H9 (cell line): ENCODE measurements around the gene F2R. TPM values are rescaled to one million over a fixed set of nuclear protein-coding genes. Genes with fewer than 3 reads are reported as not detected.

ENCODE experiments used
- DNase-seq: peaks from one replicate; pipeline ENCODE4 v3.0.0-alpha.2; 2017
- H2AFZ ChIP-seq: one replicate; pipeline ENCODE4 v1.6.1; 2013; ENCODE audit warnings: mild to moderate bottlenecking, low read length, control low read depth, moderate library complexity
- H2AK5ac ChIP-seq: 2 replicates; pipeline ENCODE4 v1.6.1; 2013; ENCODE audit warnings: low read length, control low read depth, mixed read lengths; ENCODE audit not compliant: insufficient read length
- H2BK120ac ChIP-seq: one replicate; pipeline ENCODE4 v1.6.1; 2013; ENCODE audit warnings: low read depth, mild to moderate bottlenecking, low read length, control low read depth, inconsistent platforms; ENCODE audit not compliant: poor library complexity, severe bottlenecking
- H2BK12ac ChIP-seq: 2 replicates; pipeline ENCODE4 v1.6.1; 2013; ENCODE audit warnings: low read length, control low read depth, mixed read lengths, low read depth; ENCODE audit not compliant: insufficient read length
- H2BK15ac ChIP-seq: 2 replicates; pipeline ENCODE4 v1.6.1; 2013; ENCODE audit warnings: low read depth, low read length, control low read depth
- H2BK20ac ChIP-seq: one replicate; pipeline ENCODE4 v1.6.1; 2013; ENCODE audit warnings: low read depth, mild to moderate bottlenecking, low read length, control low read depth, inconsistent platforms; ENCODE audit not compliant: poor library complexity, severe bottlenecking
- H2BK5ac ChIP-seq: 2 replicates; pipeline ENCODE4 v1.6.1; 2013; ENCODE audit warnings: low read length, control low read depth, mixed read lengths; ENCODE audit not compliant: insufficient read length
- H3K14ac ChIP-seq: 2 replicates; pipeline ENCODE4 v1.6.1; 2013; ENCODE audit warnings: low read length, control low read depth; ENCODE audit not compliant: insufficient read depth
- H3K18ac ChIP-seq: 2 replicates; pipeline ENCODE4 v1.6.1; 2013; ENCODE audit warnings: low read depth, mild to moderate bottlenecking, mixed read lengths, low read length, control low read depth; ENCODE audit not compliant: insufficient read length
- H3K23ac ChIP-seq: 2 replicates; pipeline ENCODE4 v1.6.1; 2013; ENCODE audit warnings: low read length, control low read depth, mixed read lengths, low read depth; ENCODE audit not compliant: insufficient read length
- H3K23me2 ChIP-seq: 2 replicates; pipeline ENCODE4 v1.6.1; 2013; ENCODE audit warnings: low read depth, mild to moderate bottlenecking, mixed read lengths, low read length, control low read depth; ENCODE audit not compliant: insufficient read length, poor library complexity, severe bottlenecking
- H3K27ac ChIP-seq: 2 replicates; pipeline ENCODE4 v1.5.1; 2013; ENCODE audit warnings: low read length, control low read depth, mixed read lengths, low read depth; ENCODE audit not compliant: insufficient read length
- H3K27me3 ChIP-seq: 2 replicates; pipeline ENCODE4 v1.6.1; 2013; ENCODE audit warnings: low read length, control low read depth, inconsistent platforms; ENCODE audit not compliant: insufficient read depth
- H3K4ac ChIP-seq: 2 replicates; pipeline ENCODE4 v1.6.1; 2013; ENCODE audit warnings: low read depth, mild to moderate bottlenecking, control low read depth, inconsistent platforms, low read length, moderate library complexity
- H3K4me1 ChIP-seq: 2 replicates; pipeline ENCODE4 v1.6.1; 2013; ENCODE audit warnings: low read length, control low read depth, inconsistent platforms; ENCODE audit not compliant: insufficient read depth
- H3K4me2 ChIP-seq: 2 replicates; pipeline ENCODE4 v1.6.1; 2013; ENCODE audit warnings: low read length, control low read depth, mixed read lengths; ENCODE audit not compliant: insufficient read length, insufficient read depth
- H3K56ac ChIP-seq: 2 replicates; pipeline ENCODE4 v1.6.1; 2013; ENCODE audit warnings: low read depth, mild to moderate bottlenecking, mixed read lengths, low read length, control low read depth; ENCODE audit not compliant: insufficient read length
- H3K79me1 ChIP-seq: 2 replicates; pipeline ENCODE4 v1.6.1; 2013; ENCODE audit warnings: low read depth, mild to moderate bottlenecking, moderate library complexity, low read length, control low read depth, inconsistent platforms; ENCODE audit not compliant: insufficient read depth, poor library complexity, severe bottlenecking
- H3K79me2 ChIP-seq: 2 replicates; pipeline ENCODE4 v1.6.1; 2013; ENCODE audit warnings: low read length, control low read depth, inconsistent platforms; ENCODE audit not compliant: insufficient read depth
- H3K9ac ChIP-seq: 2 replicates; pipeline ENCODE4 v1.6.1; 2013; ENCODE audit warnings: low read length, control low read depth, mixed read lengths; ENCODE audit not compliant: insufficient read length; ENCODE audit errors: extremely low read depth
- H3K9me3 ChIP-seq: one replicate; pipeline ENCODE4 v1.6.1; 2013; ENCODE audit warnings: low read depth, low read length, inconsistent platforms; ENCODE audit not compliant: control insufficient read depth
- H3T11ph ChIP-seq: one replicate; pipeline ENCODE4 v1.6.1; 2013; ENCODE audit warnings: mild to moderate bottlenecking, low read length, control low read depth, inconsistent platforms
- H4K20me1 ChIP-seq: one replicate; pipeline ENCODE4 v1.6.1; 2013; ENCODE audit not compliant: control insufficient read depth, insufficient read length, insufficient read depth
- H4K5ac ChIP-seq: 2 replicates; pipeline ENCODE4 v1.6.1; 2013; ENCODE audit warnings: low read depth, mild to moderate bottlenecking, mixed read lengths, low read length, control low read depth; ENCODE audit not compliant: insufficient read length
- H4K8ac ChIP-seq: replicated peaks from 2 replicates; pipeline ENCODE4 v1.6.1; 2013; ENCODE audit warnings: low read length, control low read depth, mixed read lengths, low read depth; ENCODE audit not compliant: insufficient read length
- H4K91ac ChIP-seq: 2 replicates; pipeline ENCODE4 v1.6.1; 2013; ENCODE audit warnings: low read depth, mild to moderate bottlenecking, moderate library complexity, mixed read lengths, low read length, control low read depth; ENCODE audit not compliant: insufficient read length
- H3K27ac Mint-ChIP-seq, 3 experiments: 2 replicates in 2 of 3; 3 replicates in 1 of 3; pipeline ENCODE4 v1.8.0; 2020 to 2021; ENCODE audit warnings: mixed read lengths in 3 of 3, mild to moderate bottlenecking in 1 of 3, moderate library complexity in 1 of 3
- H3K27me3 Mint-ChIP-seq: 2 replicates; pipeline ENCODE4 v1.8.0; 2021; ENCODE audit warnings: low read depth, mild to moderate bottlenecking, moderate library complexity, mixed read lengths
- H3K36me3 Mint-ChIP-seq, 3 experiments: 2 replicates in 2 of 3; 3 replicates in 1 of 3; pipeline ENCODE4 v1.8.0; 2020 to 2021; ENCODE audit warnings: low read depth in 3 of 3, mixed read lengths in 3 of 3; ENCODE audit not compliant: insufficient read depth in 1 of 3
- H3K4me1 Mint-ChIP-seq, 2 experiments: 2 replicates each; pipeline ENCODE4 v1.8.0; 2020; ENCODE audit warnings: mixed read lengths in 2 of 2
- H3K4me3 Mint-ChIP-seq, 2 experiments: 2 replicates in 1 of 2; 3 replicates in 1 of 2; pipeline ENCODE4 v1.8.0; 2020 to 2021; ENCODE audit warnings: mild to moderate bottlenecking in 2 of 2, mixed read lengths in 2 of 2, moderate library complexity in 1 of 2
- H3K9me3 Mint-ChIP-seq, 2 experiments: 2 replicates in 1 of 2; 3 replicates in 1 of 2; pipeline ENCODE4 v1.8.0; 2020; ENCODE audit warnings: mild to moderate bottlenecking in 2 of 2, mixed read lengths in 2 of 2, moderate library complexity in 1 of 2
- CTCF ChIP-seq: fragments of 200-600 bp; sonication (generic); conservative IDR thresholded peaks from 3 replicates; pipeline ENCODE4 v1.8.0; 2021; ENCODE audit warnings: antibody characterized with exemption, mild to moderate bottlenecking
- WGBS: extraction: QIAGEN DNeasy Blood & Tissue Kit; methylation state at CpG from one replicate; pipeline ENCODE4 v1.1.7; 2013; ENCODE audit warnings: missing lambda C conversion rate, low lambda C conversion rate, mixed read lengths; ENCODE audit not compliant: insufficient read length; ENCODE audit errors: extremely low coverage; 5-methylcytosine and 5-hydroxymethylcytosine counted together
- total RNA-seq: library from RNA; stranded (reverse); gene quantifications from 2 replicates; pipeline ENCODE4 v1.2.1, GENCODE V29; 2021

Gene F2R
- total RNA-seq, 1 experiment from 2014 or later = 14.8 TPM

DNA sequence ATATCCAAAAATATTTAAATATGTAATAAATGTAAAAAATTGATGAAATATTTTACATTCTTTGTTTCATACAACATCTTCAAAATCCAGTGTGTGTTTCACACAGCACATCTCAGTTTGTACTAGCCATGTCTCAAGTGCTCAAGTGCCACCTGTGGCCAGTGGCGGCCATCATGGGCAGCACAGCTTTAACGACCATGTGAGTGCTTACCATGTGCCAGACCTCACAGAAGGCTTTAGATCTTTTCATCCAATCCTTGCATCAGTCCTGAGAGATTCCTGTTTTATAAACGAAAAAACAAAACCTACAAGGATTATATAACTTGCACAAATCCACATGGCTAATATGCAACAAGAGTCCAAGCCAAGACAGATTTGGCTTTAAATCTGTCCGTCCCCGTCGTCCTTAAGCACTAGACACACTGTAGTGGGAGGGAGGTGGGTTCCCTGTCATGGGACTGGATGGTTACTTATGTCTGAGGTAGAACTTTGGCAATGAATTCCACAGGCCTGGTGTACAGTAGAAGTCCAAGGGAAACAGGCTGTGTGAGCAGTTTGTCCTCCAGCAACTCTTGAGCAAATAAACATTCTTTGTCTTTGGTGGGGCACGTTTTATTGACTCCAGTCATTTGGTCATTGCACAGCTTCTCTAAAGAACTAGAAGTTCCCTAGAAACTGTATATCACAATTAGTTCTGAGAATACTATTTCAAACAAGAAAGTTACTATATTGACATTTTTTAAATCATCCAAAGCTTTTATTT, 25.0 kb upstream of the F2R start:
- H3K4me3 Mint-ChIP-seq = no peak overlapping the region
- WGBS = no CpG with 5 or more reads among the region's 7 CpGs
- Histone ChIP-seq H3K27me3 (no peaks in the 10 kb centered on the region), H2BK5ac (no peak overlapping the region), H2BK20ac (no peak overlapping the region), H3T11ph (no peak overlapping the region), H3K4me1 (no peaks in the 10 kb centered on the region), H3K9me3 (no peaks in the 10 kb centered on the region), H4K5ac (no peak overlapping the region), H3K79me1 (no peaks in the 10 kb centered on the region), H3K79me2 (no peaks in the 10 kb centered on the region), H3K23me2 (no peaks in the 10 kb centered on the region), H3K4me2 (no peak overlapping the region), H4K20me1 (no peaks in the 10 kb centered on the region), H3K4ac (no peak overlapping the region), H4K8ac (no peak overlapping the region), H2BK12ac (no peak overlapping the region), H2BK120ac (no peak overlapping the region), H4K91ac (no peak overlapping the region), H3K18ac (no peak overlapping the region), H3K56ac (no peak overlapping the region), H3K9ac (no peak overlapping the region), H3K14ac (no peak overlapping the region), H2AK5ac (no peak overlapping the region), H3K23ac (no peak overlapping the region), H3K27ac (no peak overlapping the region), H2BK15ac (no peak overlapping the region), H2AFZ (no peak overlapping the region)
- H3K4me1 Mint-ChIP-seq = no peaks in the 10 kb centered on the region
- H3K27me3 Mint-ChIP-seq = no peaks in the 10 kb centered on the region
- TF ChIP-seq CTCF = no peak
- peaks cover 0 to 10% (median 3%) of the 10 kb centered on the region in 3 experiments; a peak in 4 of 7 replicates for H3K36me3 Mint-ChIP-seq
- no peak overlapping the region for H3K27ac Mint-ChIP-seq
- H3K9me3 Mint-ChIP-seq = no peaks in the 10 kb centered on the region
- no peak for DNase-seq
